NCI-H1105 treated with DMSO at 0.1 percent for 48 hours (cell line): Measurements from ENCODE around the gene LCN2.
"Not testable (repeated sequence)": the region's sequence is repeated elsewhere in the genome, so short reads cannot be mapped to it uniquely, and the experiment has no call there.

Experiments used
- DNase-seq: peaks from one replicate; lab custom pipeline; 2025; lab: John Stamatoyannopoulos, UW

Gene LCN2

GRCh38 chr9:128168731-128169308 lies 19.6 kb downstream of the LCN2 start:
- no peak for DNase-seq

- no peak for DNase-seq
Observed at GRCh38 chr9:128169492-128169891, 20.2 kb downstream of the LCN2 start.

GRCh38 chr9:128169925-128170324 lies 20.7 kb downstream of the LCN2 start:
- DNase-seq, result no peak

GRCh38 chr9:128174062-128174461 lies 24.8 kb downstream of the LCN2 start:
- DNase-seq, result no peak

- no peak for DNase-seq
Observed at GRCh38 chr9:128175102-128175563, 25.9 kb downstream of the LCN2 start.

- no peak for DNase-seq
Observed at GRCh38 chr9:128175726-128176125, 26.5 kb downstream of the LCN2 start.

- DNase-seq, result no peak
Observed at GRCh38 chr9:128178806-128179431, 29.7 kb downstream of the LCN2 start.

GRCh38 chr9:128180001-128180400 lies 30.7 kb downstream of the LCN2 start:
- no peak for DNase-seq

GRCh38 chr9:128180447-128180846 lies 31.2 kb downstream of the LCN2 start:
- DNase-seq, result no peak

- DNase-seq, result not testable (repeated sequence)
Observed at GRCh38 chr9:128181480-128181879, 32.2 kb downstream of the LCN2 start.

GRCh38 chr9:128182893-128183588 lies 33.8 kb downstream of the LCN2 start:
- DNase-seq, result no peak

GRCh38 chr9:128185979-128186965 lies 37.0 kb downstream of the LCN2 start:
- DNase-seq, result no peak

- no peak for DNase-seq
Observed at GRCh38 chr9:128187361-128187760, 38.1 kb downstream of the LCN2 start.

GRCh38 chr9:128188209-128188608 lies 39.0 kb downstream of the LCN2 start:
- no peak for DNase-seq

GRCh38 chr9:128190013-128190412 lies 40.8 kb downstream of the LCN2 start:
- DNase-seq, result no peak

- DNase-seq, result no peak
Observed at GRCh38 chr9:128190516-128191405, 41.5 kb downstream of the LCN2 start.

- peak; percentile 40 for DNase-seq
Observed at GRCh38 chr9:128191406-128192046, 42.3 kb downstream of the LCN2 start, which contains the start of gene CIZ1. Gene CIZ1 (minus strand): TSS chr9:128191572. CDS start chr9:128190857, 715 bp downstream.

GRCh38 chr9:128192601-128193371 lies 43.5 kb downstream of the LCN2 start:
- DNase-seq, result peak; percentile 71

- no peak for DNase-seq
Observed at GRCh38 chr9:128193469-128194096, 44.3 kb downstream of the LCN2 start.
